Neural crest cell (in vitro differentiated cells): ENCODE measurements around the gene PIF1. TPM values are rescaled to one million over a fixed set of nuclear protein-coding genes. Genes with fewer than 3 reads are reported as not detected.
A peak's percentile ranks its signal among the peaks of the same experiment; 100 is the strongest.

Experiments used
- DNase-seq: peaks from one replicate; pipeline ENCODE4 v3.0.0; 2021; ENCODE audit warnings: low read depth, mixed read lengths, low spot score
- H3K27ac Mint-ChIP-seq: one replicate; pipeline ENCODE4 v1.8.0; 2021; ENCODE audit warnings: mild to moderate bottlenecking, mixed read lengths; ENCODE audit not compliant: unreplicated experiment
- H3K27me3 Mint-ChIP-seq: 2 replicates; pipeline ENCODE4 v1.8.0; 2021; ENCODE audit warnings: low read depth, mild to moderate bottlenecking, mixed read lengths
- H3K36me3 Mint-ChIP-seq: 2 replicates; pipeline ENCODE4 v1.8.0; 2021; ENCODE audit warnings: low read depth, mild to moderate bottlenecking, mixed read lengths
- H3K4me1 Mint-ChIP-seq: 2 replicates; pipeline ENCODE4 v1.8.0; 2021; ENCODE audit warnings: mixed read lengths
- H3K4me3 Mint-ChIP-seq: one replicate; pipeline ENCODE4 v1.8.0; 2021; ENCODE audit warnings: mild to moderate bottlenecking, mixed read lengths
- H3K9me3 Mint-ChIP-seq: 2 replicates; pipeline ENCODE4 v1.8.0; 2021; ENCODE audit warnings: mixed read lengths
- total RNA-seq: library from RNA; stranded (reverse); gene quantifications from 2 replicates; pipeline ENCODE4 v1.2.1, GENCODE V29; 2021
- TF ChIP-seq, protein P1 (sequence below): fragments of 200-600 bp; sonication (generic); conservative IDR thresholded peaks from 2 replicates; pipeline ENCODE4 v1.5.0; 2021; ENCODE audit warnings: antibody characterized with exemption, mild to moderate bottlenecking

PIF1 gene
- total RNA-seq, 1 donor from 2014 or later = 62.7 TPM

DNA sequence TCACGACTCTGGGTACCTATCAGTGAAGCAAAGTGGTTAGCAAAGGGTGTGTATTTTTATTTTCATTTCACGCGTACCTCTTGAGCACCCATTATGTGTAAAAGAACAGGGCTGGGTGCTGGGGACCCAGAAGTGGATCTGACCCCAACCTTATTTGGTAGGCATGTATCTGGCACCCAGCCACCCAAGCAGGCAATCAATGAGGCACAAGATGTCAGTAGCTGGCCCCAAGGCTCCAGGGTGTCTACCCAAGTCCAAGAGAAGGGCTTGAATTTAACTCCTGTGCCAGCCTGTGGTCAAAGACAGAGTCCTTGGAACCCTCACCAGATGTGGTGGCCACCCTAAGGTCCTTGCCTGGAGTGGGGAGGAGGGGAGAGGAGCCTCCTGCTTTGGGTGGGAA is 22.0 kb upstream of the PIF1 start:
- Mint-ChIP-seq H3K4me3 (peak overlapping the region; percentile 36), H3K4me1 (peaks cover 53% of the 10 kb centered on the region), H3K36me3 (peaks cover 11% of the 10 kb centered on the region), H3K9me3 (no peaks in the 10 kb centered on the region), H3K27ac (no peak overlapping the region), H3K27me3 (peaks cover 3% of the 10 kb centered on the region)
- no peak for DNase-seq
- TF ChIP-seq, protein P1, sequence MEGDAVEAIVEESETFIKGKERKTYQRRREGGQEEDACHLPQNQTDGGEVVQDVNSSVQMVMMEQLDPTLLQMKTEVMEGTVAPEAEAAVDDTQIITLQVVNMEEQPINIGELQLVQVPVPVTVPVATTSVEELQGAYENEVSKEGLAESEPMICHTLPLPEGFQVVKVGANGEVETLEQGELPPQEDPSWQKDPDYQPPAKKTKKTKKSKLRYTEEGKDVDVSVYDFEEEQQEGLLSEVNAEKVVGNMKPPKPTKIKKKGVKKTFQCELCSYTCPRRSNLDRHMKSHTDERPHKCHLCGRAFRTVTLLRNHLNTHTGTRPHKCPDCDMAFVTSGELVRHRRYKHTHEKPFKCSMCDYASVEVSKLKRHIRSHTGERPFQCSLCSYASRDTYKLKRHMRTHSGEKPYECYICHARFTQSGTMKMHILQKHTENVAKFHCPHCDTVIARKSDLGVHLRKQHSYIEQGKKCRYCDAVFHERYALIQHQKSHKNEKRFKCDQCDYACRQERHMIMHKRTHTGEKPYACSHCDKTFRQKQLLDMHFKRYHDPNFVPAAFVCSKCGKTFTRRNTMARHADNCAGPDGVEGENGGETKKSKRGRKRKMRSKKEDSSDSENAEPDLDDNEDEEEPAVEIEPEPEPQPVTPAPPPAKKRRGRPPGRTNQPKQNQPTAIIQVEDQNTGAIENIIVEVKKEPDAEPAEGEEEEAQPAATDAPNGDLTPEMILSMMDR = no peak

DNA sequence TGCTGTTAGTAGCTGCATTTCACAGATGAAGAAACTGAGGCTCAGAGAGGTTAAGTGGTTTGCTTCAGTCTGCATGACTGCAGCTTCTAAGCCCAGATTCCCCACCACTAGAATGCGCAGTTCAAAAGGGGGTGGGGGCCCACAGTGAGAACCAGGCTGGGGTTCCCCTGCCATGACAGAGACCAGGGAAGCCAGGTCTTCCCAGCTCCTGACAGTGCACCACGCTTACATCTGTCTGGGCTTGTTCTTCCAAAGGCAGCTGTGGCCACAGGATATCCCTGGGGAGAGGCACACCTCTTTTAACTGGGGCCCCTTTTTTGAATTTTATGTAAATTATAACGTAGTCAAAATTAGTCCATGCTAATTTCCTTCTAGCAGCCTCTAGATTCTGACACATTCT is 21.6 kb upstream of the PIF1 start:
- H3K4me3 Mint-ChIP-seq = peak overlapping the region; percentile 36
- peaks cover 9% of the 10 kb centered on the region for H3K36me3 Mint-ChIP-seq
- H3K27me3 Mint-ChIP-seq = peaks cover under 1% of the 10 kb centered on the region
- H3K4me1 Mint-ChIP-seq = peaks cover 54% of the 10 kb centered on the region
- DNase-seq = no peak
- TF ChIP-seq, protein P1 = no peak
- no peak overlapping the region for H3K27ac Mint-ChIP-seq
- no peaks in the 10 kb centered on the region for H3K9me3 Mint-ChIP-seq

DNA sequence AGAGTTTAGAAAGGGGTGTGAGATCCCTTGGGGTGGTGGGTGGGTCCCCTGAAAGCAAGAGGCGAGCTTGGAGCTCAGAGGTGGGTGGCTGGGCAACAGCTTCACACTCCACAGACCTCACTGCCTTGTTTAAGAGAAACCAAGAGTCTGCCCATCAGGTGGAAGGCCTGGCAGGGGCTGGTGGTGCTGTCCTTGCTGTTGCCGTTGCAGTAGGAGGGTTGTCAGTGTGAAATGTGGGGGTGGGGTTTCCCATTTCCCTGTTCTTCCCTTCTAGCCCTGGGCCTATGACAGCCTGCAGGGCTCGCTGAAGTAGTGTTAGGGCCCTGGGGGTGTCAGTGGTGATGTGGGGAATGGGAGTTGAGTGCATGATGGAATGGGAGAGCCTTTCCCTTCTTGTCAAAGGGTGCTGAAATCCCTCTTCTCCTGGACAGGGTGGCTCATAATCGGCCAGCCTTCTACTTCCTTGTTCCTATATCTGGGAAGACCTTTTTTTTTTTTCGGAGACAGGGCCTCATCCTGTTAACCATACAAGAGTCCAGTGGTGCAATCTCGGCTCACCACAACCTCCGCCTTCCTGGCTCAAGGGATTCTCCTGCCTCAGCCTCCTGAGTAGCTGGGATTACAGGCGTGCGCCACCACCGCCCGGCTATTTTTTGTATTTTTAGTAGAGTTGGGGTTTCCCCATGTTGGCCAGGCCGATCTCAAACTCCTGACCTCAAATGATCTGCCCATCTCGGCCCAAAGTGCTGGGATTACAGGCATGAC is 20.6 kb upstream of the PIF1 start:
- H3K27me3 Mint-ChIP-seq = no peaks in the 10 kb centered on the region
- H3K4me1 Mint-ChIP-seq = peaks cover 55% of the 10 kb centered on the region
- H3K36me3 Mint-ChIP-seq = peaks cover 7% of the 10 kb centered on the region
- H3K4me3 Mint-ChIP-seq = peak overlapping the region; percentile 98
- no peak overlapping the region for H3K27ac Mint-ChIP-seq
- TF ChIP-seq, protein P1 = no peak
- DNase-seq = no peak
- H3K9me3 Mint-ChIP-seq = no peaks in the 10 kb centered on the region

DNA sequence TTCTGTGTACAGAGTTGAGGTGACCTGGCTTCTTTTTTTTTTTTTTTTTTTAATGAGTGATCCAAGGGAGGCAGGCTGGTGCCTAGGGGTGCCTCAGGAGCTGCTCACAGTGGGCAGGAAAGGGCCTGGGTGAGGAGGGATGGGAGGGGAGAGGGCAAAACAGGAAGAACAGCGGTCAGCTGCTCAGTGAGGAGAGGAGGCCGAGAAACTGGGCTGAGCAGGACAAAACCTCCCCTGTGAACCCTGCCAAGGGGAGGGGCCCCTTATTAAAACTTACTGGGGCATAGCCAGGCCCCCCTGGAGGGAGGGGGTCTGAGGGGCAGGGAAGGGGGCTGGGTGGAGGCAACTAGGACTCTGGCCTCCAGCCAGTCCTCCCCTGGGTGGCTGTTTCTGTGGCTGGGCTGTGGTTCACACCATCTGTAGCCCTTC is 19.8 kb upstream of the PIF1 start:
- Mint-ChIP-seq H3K36me3 (peaks cover 4% of the 10 kb centered on the region), H3K27ac (no peak overlapping the region), H3K9me3 (no peaks in the 10 kb centered on the region), H3K4me1 (peaks cover 63% of the 10 kb centered on the region), H3K27me3 (no peaks in the 10 kb centered on the region), H3K4me3 (peak overlapping the region; percentile 98)
- TF ChIP-seq, protein P1 = no peak
- DNase-seq = no peak

DNA sequence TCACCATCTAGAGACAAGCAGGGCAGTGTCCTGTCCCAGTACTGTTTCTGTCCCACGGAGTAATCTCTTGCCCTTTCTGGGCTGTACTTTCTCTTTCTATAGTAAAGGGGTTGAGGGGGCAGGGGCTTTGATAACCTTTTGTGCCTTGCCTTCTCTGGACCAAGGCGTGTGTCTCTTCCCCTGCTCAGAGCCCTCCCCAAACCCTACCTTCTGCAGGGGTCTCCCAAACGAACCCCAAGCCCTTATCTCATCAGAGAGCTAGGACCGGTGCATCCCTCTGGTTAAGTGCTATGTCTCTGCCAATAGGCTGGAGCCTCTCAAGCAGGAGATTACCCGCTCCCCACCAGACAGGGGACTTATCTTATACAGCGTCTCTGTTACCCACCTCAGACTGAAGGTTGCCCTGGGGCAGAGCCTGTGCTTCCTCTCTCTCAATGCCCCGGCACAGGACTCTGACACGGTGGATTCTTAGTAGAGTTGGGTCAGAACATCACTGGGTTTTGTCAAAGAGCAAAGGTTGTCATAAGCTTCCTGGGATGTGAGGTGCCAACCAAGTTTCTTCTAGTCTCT is 19.2 kb upstream of the PIF1 start:
- peaks cover 4% of the 10 kb centered on the region for H3K36me3 Mint-ChIP-seq
- H3K4me1 Mint-ChIP-seq = peaks cover 68% of the 10 kb centered on the region
- H3K4me3 Mint-ChIP-seq = peak overlapping the region; percentile 98
- no peak for DNase-seq
- H3K9me3 Mint-ChIP-seq = no peaks in the 10 kb centered on the region
- no peaks in the 10 kb centered on the region for H3K27me3 Mint-ChIP-seq
- TF ChIP-seq, protein P1 = no peak
- H3K27ac Mint-ChIP-seq = no peak overlapping the region
